NCI-H2081 treated with DMSO at 0.1 percent for 48 hours (cell line): ENCODE measurements around the gene BABAM2.

Experiments used
- DNase-seq: peaks from one replicate; lab custom pipeline; 2025; lab: John Stamatoyannopoulos, UW

BABAM2 gene

DNA sequence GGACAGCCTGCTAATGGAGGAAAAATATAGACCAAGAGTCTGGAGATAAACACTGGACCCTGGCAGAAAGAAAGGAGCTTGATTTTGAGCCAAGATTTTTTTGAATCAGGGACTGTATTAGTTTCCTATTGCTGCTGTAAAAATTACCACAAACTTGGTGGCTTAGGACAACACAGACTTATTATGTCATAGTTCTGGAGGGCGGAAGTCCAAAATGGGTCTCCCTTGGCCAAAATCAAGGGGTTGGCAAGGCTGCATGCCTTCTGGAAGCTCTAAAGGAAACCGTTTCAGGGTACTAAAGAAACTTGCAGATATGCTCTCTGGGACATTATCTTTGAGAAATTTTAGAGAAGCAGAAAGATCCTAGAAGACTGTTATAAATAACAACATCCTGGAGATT, 140.1 kb downstream of the BABAM2 start:
- DNase-seq = no peak

DNA sequence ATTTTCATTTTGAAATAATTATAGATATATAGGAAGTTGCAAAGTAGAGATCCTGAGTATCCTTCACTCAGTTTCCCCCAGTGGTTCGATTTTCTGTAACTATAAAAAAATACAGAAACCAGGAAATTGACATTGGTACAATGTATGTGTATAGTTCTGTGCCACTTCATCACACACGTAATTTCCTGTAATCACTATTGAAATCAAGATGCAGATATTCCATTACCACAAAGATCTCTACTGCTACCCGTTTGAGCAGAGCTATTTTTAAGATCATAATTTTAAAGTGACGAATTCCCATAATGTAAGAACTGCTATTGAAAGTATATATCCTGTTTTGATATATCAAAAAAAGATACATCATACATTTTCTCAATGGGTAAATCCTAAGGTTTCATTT, 142.3 kb downstream of the BABAM2 start:
- no peak for DNase-seq

DNA sequence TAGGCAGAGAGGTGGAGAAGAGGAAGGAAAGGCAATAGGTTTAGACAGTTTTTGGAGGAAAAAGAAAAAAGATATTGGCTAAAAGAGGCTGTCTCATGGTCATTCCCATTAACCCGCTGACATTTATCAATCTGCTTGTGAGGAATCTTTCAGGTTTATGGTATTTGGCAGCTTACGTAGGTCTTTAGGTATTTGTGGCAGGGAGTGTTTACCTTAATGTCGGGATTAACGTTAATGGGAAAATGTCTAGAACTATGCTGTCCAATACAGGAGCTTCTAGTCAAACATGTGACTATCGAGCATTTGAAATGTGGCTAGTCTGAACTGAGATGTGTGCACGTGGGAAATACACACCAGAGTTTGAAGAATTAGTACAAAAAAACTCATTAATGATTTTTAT, 144.2 kb downstream of the BABAM2 start:
- no peak for DNase-seq

DNA sequence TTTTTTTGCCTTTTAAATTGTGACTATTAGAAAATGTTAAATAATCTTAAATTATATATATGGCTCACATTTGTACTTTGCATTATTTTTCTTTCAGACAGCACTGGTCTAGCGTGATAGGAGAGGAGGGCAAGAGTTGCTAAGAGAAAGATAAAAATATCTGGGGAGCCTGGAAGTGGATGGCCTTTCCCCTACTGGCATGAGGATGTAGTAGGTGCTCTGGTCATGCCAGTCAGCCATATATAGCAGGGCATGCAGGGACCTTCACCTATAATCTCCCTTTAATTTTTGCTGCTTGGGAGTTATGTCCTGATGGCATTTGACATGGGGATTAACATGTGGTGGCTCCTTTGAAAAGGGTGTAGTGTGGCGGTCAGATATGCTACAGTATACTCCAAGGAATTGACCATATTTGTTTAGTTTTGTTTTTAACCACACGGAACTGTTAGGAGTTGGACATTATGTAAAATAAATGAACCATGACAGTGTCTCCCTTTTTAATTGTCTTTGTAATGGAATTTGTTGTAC, 144.7 kb downstream of the BABAM2 start:
- no peak for DNase-seq

DNA sequence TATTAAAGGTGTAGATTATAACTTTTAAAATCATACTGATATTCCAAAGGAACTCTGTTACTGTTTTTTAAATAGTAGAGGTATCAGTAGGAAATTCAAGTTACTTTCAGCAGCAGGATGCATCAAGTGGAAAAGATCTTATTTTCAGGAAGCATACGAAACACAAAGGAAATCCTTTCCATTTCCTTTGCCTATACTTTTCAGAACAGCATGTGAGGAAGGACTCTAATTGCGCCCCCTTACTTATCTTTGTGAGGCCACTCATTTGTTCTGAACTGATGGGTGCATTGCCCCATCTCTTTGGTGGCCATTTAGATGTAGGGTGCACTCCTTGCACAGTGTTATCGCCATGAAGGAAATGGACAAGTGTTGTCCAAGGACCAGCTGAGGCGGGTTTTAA, 145.3 kb downstream of the BABAM2 start:
- no peak for DNase-seq

DNA sequence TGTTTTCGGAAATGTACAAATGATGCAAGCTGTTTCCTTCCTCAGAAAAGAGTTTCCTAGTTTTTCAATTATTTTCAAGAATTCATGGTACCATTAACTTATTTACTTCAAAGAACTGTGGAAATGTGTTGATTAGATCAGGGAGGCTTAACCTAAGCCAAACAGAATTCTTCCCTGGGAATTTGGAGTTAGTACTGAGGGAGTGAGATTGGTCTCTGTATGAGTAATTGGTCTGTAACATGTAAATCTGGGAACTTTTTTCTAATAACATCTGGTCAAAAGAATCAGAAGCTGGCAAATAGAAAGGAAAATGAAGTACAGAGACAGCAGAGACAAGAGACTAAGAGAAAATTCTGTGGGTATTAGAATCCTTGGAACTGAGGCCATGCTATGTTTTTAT, 145.8 kb downstream of the BABAM2 start:
- DNase-seq = no peak

DNA sequence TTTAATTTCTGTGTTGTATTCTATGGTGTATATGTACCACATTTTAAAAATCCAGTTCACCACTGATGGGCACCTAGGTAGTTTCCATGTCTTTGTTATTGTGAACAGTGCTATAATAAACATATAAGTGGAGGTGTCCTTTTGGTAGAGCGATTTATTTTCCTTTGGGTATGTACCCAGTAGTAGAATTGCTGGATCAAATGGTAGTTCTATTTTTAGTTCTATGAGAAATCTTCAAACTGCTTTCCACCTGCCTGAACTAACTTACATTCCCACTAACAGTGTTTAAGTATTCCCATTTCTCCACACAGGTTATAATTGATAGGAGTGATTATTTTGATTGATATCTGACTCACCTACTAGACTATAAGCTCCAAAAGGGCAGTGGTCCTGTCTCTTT, 148.2 kb downstream of the BABAM2 start:
- DNase-seq = no peak

DNA sequence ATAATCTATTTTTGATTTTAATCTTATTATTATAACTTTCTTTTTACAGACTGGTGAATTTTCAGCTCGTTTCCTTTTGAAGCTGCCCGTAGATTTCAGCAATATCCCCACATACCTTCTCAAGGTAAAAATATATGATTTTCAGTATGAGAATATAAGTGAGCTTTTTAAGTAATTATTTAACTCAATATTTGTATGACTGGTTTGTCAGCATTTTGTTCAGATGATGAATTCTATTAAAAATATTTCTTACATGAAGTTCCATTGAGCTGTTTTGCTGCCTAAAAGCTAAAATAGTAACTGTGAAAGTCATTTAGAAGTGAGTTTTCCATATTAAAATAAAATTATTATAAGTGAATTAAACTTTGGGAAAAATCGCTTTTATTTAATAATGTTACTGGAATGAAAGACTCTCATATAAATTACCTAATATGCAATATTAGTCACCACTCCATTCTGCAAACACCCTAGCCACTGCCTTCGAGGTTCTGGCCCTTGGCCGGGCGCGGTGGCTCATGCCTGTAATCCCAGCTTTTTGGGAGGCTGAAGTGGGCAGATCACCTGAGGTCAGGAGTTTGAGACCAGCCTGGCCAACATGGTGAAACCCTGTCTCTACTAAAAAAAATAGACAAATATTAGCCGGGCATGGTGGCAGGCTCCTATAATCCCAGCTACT, 155.3 kb downstream of the BABAM2 start:
- no peak for DNase-seq

DNA sequence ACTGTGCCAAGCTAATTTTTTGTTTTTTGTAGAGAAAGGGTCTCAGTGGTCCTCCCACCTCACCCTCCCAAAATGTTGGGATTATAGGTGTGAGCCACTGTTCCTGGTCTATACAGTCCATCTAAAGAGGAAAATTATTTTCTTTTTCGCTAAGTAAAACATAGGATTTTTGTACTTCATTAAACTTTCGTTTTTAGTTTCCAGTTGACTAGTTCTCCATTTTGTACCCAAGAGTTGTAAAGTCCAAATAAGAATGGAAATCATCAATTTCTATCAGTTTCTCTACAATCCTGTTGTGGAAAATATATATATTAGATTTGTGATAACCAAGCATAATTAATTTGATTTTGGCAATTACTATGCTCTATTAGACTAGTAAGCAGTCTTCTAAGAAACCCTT, 156.4 kb downstream of the BABAM2 start:
- DNase-seq = no peak

DNA sequence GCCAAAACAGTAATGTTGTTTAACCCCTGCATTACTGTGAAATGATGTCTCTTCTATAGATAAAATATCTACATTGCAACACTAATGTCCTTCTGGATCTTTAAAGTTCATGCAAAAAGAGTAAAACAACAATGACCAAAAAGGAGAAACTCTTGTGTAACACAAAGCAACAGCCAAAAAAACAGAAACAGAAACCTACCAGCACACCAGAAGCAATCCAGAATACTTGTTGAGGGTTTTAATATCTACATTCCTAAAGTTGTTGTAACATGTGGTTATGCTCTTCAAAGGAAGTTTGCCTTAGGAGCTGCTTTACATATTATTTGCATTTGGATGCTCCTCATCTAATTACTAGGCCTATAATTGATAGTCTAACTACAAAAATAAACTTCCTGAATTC, 157.2 kb downstream of the BABAM2 start:
- DNase-seq = no peak

DNA sequence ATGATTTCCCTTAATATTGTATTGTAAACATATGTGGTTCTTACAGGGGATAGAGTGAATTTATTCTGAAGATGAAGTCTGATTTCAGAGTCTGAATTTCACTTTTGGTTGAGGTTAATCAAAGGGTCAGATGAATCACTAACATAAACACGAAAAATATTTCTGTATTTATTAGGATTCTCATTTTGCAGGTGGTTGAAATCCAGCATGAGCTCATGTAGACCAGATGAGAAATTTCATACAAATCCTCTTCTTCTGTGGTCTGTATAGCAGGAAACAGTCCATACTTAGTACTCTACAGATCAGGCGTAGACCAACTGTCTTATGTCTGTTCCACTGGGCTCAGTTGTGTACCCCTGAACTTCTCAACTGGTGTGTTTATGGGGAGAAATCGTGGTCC, 157.8 kb downstream of the BABAM2 start:
- DNase-seq = no peak

DNA sequence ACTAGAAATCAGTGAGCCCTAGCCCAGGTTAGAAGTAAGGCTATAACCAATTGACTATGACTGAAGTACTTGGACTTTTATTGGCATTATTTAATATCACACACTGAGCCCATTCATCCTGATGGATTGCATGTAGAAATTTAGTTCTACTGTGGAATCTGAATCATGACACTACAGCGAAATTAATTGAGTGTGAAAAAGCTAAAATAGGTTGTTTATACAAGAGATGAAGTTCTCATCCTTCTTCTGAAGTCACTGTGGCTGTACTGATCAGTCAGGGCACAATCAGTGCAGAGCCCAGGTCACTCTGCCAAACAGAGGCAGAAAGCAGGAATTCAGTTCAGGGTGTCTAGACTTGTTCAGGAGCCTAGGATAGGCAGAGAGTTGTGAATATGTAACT, 158.9 kb downstream of the BABAM2 start:
- DNase-seq = no peak

DNA sequence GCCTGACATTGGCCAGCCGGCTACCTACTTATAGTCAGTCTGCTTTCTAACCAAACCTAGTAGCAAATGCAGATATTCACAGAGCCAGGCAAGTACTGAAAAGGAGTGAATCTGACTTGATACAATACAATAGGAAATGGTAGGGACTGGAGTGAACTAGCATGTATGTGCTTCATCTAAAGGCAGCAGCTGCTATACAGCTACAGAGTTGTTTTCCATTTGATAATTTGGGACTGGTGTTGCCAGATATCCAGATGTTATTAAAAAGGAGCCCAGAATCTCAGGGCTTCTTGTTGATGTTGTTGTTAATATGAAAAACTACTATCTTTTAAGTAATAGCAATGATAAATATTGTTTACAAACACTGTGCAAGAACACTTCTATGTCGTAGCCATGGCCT, 159.4 kb downstream of the BABAM2 start:
- no peak for DNase-seq

DNA sequence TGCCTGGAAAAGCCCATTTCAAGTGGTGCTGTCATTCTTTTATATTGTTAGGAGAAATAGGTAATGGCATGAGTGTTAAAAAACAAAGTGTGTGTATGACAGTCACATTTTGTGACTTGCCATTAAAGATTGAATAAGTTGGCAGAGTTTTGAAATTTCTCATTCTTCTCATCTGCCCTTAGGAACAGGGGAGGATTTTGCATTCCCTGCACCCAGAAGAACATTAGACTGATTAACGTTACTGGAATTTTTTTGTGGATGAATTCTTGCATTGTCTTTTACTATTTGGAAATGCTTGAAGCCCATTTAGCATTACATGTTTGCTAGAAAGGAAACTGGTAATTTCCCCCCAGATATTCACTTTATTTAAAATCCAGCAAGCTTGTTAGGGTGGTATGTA, 162.2 kb downstream of the BABAM2 start:
- no peak for DNase-seq

DNA sequence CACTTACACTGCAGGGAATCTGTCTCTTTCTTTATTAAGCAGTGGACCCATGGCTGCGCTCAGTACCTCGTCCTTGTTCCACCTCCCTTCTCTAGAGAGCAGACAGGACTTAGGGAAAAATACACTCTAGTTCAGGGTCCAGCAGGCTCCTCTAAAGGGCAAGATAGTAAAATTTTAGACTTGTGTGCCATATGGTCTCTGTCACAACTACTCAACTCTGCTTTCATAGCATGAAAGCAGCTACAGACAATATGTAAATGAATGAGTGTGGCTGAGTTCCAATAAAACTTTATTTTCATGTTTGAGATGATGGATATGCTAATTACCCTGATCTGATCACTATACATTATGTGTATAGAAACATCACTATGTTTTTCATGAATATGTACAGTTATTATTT, 163.1 kb downstream of the BABAM2 start:
- no peak for DNase-seq

DNA sequence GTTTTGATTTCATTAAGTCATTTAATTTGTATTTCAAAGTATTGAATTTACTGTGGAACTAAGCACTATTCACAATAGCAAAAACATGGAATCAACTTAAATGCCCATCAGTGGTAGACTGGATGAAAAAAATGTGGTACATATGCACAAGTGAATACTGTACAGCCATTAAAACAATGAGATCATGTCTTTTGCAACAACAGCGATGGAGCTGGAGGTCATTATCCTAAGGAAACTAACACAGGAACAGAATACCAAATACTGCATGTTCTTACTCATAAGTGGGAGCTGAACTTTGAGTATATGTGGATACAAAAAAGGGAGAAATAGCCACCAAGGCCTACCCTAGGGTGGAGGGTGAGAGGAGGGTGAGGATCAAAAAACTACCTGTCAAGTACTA, 164.4 kb downstream of the BABAM2 start:
- DNase-seq = no peak

DNA sequence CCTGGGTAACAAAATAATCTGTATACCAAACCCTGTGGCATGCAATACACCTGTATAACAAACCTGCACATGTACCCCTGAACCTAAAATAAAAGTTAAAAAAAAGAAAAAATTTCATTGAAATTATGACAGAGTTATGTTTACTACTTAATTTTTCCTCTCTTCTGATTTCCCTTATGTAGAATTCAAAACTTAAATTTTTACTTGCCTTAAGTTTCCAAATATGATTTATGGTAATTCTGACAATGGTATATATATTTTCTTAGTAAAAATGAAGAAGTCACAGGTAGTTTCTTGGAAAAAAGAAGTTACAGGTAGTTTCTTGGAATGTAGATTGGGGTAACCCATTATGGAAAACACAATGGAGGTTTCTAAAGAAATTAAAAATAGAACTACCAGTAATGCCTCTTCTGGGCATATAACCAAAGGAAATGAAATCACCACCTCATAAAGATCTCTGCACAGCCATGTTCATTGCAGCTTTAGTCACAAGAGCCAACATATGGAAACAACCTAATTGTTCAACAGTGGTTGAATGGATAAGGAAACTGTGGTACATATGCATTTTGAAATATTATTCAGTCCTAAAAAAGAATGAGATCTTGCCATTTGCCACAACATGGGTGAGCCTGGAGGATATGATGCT, 164.9 kb downstream of the BABAM2 start:
- no peak for DNase-seq

DNA sequence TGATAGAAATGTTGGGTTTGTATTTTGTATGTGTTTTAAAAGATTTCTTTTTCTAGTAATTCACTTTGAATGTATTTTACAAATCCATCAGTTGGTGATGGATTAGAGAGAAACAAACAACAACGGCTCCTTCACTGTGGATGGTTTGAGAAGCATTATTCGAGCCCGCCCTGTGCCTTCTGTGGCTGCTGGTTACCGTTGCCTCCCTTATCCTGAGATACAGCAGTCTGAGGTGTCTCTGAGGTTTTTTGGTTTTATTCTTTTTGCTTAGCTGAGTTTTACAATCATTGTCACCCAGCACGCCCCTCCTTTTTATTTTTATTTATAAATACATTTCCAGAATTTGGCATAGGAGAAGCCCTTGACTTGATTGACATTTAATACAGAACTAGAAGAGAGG, 168.3 kb downstream of the BABAM2 start:
- DNase-seq = no peak

DNA sequence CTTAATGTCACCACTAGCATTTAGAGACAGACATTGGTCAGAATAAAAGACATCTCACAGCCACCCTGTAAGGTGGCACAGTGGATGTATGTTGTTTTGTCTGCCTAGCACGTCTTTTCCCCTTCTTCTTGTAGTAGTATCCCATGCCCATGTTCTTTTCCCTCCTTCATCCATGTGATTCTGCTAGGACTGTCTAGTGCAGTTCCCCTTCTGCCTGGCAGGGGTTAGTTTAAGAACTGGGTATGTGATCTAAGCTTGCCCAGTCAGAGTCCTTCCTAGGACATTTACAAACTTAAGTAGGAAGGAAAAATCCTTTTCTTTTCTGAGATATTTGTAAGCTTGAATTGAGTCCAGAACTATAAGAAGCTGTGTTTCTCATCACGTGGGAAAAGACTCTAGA, 172.3 kb downstream of the BABAM2 start:
- no peak for DNase-seq

DNA sequence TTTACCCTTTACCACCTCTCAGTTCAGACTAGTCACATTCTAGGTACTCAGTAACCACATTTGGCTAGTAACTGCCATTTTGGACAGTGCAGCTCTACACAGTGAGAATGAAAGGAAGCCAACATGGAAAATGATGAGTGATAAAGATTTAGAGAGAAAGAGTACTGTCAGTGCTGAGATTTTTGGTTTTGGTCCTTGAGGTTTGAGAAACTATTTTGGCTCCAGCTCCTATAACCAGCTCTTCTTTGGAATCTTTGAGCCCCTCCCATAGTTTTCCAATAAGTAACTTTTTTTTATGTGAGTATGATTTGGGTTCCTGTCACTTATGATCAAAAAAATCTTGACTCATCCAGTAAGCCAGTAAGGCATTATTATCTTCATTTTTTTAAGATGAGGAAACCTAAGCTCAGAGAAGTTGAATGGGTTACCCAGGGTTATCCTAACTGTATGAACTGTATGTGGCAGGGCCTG, 173.0 kb downstream of the BABAM2 start:
- no peak for DNase-seq

DNA sequence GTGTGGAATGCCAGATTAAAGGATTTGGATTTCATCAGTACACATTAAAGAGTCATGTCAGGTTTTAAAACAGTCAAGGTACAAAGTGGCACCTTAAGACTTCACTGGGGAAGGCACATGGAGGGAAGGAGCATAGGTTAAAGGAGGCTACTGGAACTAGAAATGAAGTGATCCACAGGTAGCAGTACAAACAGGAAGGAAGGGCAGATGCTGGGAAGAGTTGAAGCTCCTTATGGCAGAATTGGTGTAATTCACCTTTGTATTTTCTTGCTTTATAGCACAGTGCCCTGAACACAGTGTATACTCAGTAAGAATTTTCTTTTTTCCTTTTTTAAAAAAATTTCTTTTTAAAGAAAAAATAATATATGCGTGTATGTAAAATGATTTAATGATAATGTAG, 177.1 kb downstream of the BABAM2 start:
- DNase-seq = no peak

DNA sequence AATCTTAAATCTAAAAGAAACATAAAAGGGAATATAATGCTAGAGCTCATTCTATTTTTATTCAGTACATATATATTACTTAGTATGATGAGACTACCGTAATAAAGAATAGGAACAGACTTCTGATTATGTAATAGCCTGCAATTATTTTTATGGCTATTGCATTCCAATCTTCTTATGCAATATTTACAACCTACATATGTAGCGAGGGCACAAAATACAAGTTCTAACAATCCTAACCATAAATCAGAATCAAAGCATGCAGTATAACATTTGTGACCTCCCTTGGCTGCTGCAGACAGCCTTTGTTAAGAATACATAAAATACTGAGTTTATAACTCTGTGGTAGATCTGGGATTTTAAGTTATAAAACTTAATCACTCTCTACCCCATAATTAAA, 177.6 kb downstream of the BABAM2 start:
- no peak for DNase-seq

DNA sequence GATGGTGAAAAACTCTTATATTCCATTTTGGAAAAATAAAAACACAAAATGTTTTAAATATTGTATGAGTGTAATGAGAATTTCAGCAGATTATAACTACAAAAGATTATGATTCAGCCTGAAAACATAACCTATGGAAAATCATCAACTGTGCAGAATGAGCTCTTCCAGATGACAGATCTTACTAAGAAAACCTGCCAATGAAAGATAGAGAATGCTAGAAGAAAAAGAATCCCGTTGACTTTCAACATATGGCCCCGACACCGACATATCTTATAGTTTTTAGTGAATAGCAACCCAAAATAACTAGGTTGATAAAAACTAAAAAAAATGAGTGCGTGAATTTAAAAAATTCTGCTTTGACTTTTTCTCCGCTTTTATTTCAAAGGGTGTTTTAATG, 178.0 kb downstream of the BABAM2 start:
- DNase-seq = no peak

DNA sequence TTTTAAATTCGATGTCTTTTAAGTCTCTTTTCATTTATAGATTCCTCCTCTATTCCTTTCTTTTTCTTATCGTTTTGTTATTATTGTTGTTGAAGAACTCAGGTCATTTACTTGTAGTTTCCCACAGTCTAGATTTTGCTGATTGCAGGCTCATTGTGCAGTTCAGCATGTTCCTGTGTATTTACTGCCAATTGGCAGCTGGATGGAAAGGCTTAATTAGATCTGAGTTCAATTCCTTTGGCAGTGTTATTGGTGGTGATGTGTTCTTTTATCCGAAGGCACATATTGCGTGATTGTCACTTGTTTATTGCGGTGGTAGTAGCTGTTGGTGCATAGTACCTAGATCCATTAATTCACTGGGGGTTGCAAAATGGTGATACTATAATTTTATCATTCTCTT, 180.7 kb downstream of the BABAM2 start:
- DNase-seq = no peak
